PFSK-1 (cell line): ENCODE data around the gene ALDH2.

ENCODE experiments used
- POLR2AphosphoS5 ChIP-seq: IDR thresholded peaks from 2 replicates; pipeline ENCODE4 v1.6.1; 2012; ENCODE audit warnings: low read depth, mild to moderate bottlenecking, control low read depth, low read length, moderate library complexity
- SIN3A ChIP-seq: IDR thresholded peaks from 2 replicates; pipeline ENCODE4 v1.6.1; 2012; ENCODE audit warnings: mild to moderate bottlenecking, low read length, moderate library complexity, borderline replicate concordance; ENCODE audit not compliant: insufficient read depth
- TAF1 ChIP-seq: IDR thresholded peaks from 2 replicates; pipeline ENCODE4 v1.6.1; 2012; ENCODE audit warnings: low read length, control low read depth, borderline replicate concordance; ENCODE audit not compliant: insufficient read depth

GRCh38 chr12:111827907-111828306 lies 61.2 kb downstream of the ALDH2 start:
- no peak for TF ChIP-seq POLR2AphosphoS5
- no peak for TF ChIP-seq SIN3A
- TF ChIP-seq TAF1, result no peak
